UCSD-AML1 (cell line): ENCODE data around the gene CENPU.
"Not testable (repeated sequence)": the region's sequence is repeated elsewhere in the genome, so short reads cannot be mapped to it uniquely, and the experiment has no call there.

Source experiments
- DNase-seq: peaks from one replicate; lab custom pipeline; 2025; ENCODE audit not compliant: unreplicated experiment; lab: John Stamatoyannopoulos, UW

CENPU gene

GRCh38 chr4:184668511-184669114 is 65.3 kb downstream of the CENPU start:
- DNase-seq: no peak

- DNase-seq: no peak
Observed at GRCh38 chr4:184668096-184668495, 65.8 kb downstream of the CENPU start.

GRCh38 chr4:184666670-184667069 is 67.2 kb downstream of the CENPU start:
- no peak for DNase-seq

- DNase-seq: no peak
Observed at GRCh38 chr4:184664445-184665210, 69.3 kb downstream of the CENPU start.

GRCh38 chr4:184662236-184662635 is 71.7 kb downstream of the CENPU start:
- DNase-seq: no peak

- no peak for DNase-seq
Observed at GRCh38 chr4:184660978-184661377, 72.9 kb downstream of the CENPU start.

- not testable (repeated sequence) for DNase-seq
Observed at GRCh38 chr4:184657820-184658219, 76.1 kb downstream of the CENPU start.

- no peak for DNase-seq
Observed at GRCh38 chr4:184657144-184657543, 76.8 kb downstream of the CENPU start.

- no peak for DNase-seq
Observed at GRCh38 chr4:184655889-184656869, 77.7 kb downstream of the CENPU start.

GRCh38 chr4:184653650-184654049 is 80.2 kb downstream of the CENPU start:
- DNase-seq: no peak

GRCh38 chr4:184652681-184653080 is 81.2 kb downstream of the CENPU start:
- not testable (repeated sequence) for DNase-seq

GRCh38 chr4:184651899-184652298 is 82.0 kb downstream of the CENPU start:
- no peak for DNase-seq

GRCh38 chr4:184649971-184650855 is 83.7 kb downstream of the CENPU start:
- DNase-seq: no peak

GRCh38 chr4:184649026-184649970 is 84.6 kb downstream of the CENPU start, which contains the start of the genes CASP3 and PRIMPOL:
CASP3 (minus strand) TSS chr4:184649447; CDS start chr4:184638453, 10,994 bp downstream.
PRIMPOL (plus strand) TSS chr4:184649738; CDS start chr4:184657141, 7,403 bp downstream.
- peak; percentile 98 for DNase-seq

- peak; percentile 68 for DNase-seq
Observed at GRCh38 chr4:184648313-184649025, 85.4 kb downstream of the CENPU start.

- no peak for DNase-seq
Observed at GRCh38 chr4:184648054-184648312, 85.9 kb downstream of the CENPU start.

- DNase-seq: no peak
Observed at GRCh38 chr4:184647266-184648053, 86.4 kb downstream of the CENPU start.
